Measurements from ENCODE around the gene PLIN5. TPM values are rescaled to one million over a fixed set of nuclear protein-coding genes. Genes with fewer than 3 reads are reported as not detected.

The PLIN5 gene
- total and polyA plus RNA-seq, 2 of the 8 experiments (the other 6 are each of a cell fraction or from before 2014, with no cell fraction given), result 2.0 to 2.5 TPM

- Histone ChIP-seq H2AFZ (ENCODE audit: low read length) (peak within 1 kb of the TSS; percentile 26; the same call in 1 of the 2 replicates), H2BK15ac (ENCODE audit: low read length) (peak within 1 kb of the TSS; percentile 53; the same call in 1 of the 2 replicates), H3K4me2 (ENCODE audit: insufficient read depth in 1 of 2, low read depth in 2 of 2, low read length in 2 of 2) (no peak within 1 kb of the TSS), H3K23ac (ENCODE audit: insufficient read length) (no peak within 1 kb of the TSS), H3K27ac (ENCODE audit: low read depth, low read length) (no peak within 1 kb of the TSS), H2BK20ac (ENCODE audit: low read length) (0 out of 2 replicates have a peak within 1 kb of the TSS, but pooled peaks have one; percentile 8), H2AK5ac (ENCODE audit: low read depth, low read length) (no peak within 1 kb of the TSS), H3K14ac (ENCODE audit: insufficient read length) (no peak within 1 kb of the TSS), H3K79me2 (ENCODE audit: control insufficient read depth in 1 of 2, insufficient read depth in 2 of 2, low read length in 2 of 2) (no peaks in the 10 kb centered on the region), H3K4me3 (ENCODE audit: extremely low read depth in 1 of 4, insufficient read depth in 2 of 4, low read depth in 3 of 4, low read length in 4 of 4) (no peak within 1 kb of the TSS), H4K8ac (ENCODE audit: extremely low read depth, insufficient read depth, low read length) (peak within 1 kb of the TSS; percentile 85; the same call in 1 of the 2 replicates), H4K91ac (replicated peaks; ENCODE audit: insufficient read length, low read length) (no peak within 1 kb of the TSS), H3K9me3 (ENCODE audit: insufficient read depth in 2 of 2, low read depth in 1 of 2, low read length in 1 of 2) (no peaks in the 10 kb centered on the region), H3K36me3 (ENCODE audit: control insufficient read depth in 2 of 4, insufficient read depth in 4 of 4, low read length in 3 of 4) (no peaks in the 10 kb centered on the region), H2BK5ac (ENCODE audit: low read depth, low read length) (no peak within 1 kb of the TSS), H3K56ac (replicated peaks; ENCODE audit: insufficient read length, low read depth, low read length) (no peak within 1 kb of the TSS), H3K9ac (replicated peaks in 1 of 4; ENCODE audit: extremely low read depth in 1 of 4, low read depth in 3 of 4, low read length in 3 of 4) (no peak within 1 kb of the TSS), H3K18ac (ENCODE audit: extremely low read depth, low read length) (no peak within 1 kb of the TSS; the same call in 1 of the 2 replicates), H2BK12ac (ENCODE audit: low read depth, low read length) (0 out of 2 replicates have a peak within 1 kb of the TSS, but pooled peaks have one; percentile 9), H3K27me3 (replicated peaks in 1 of 4; ENCODE audit: control insufficient read depth in 3 of 4, extremely low read depth in 1 of 4, insufficient read depth in 3 of 4, low read length in 3 of 4) (peaks cover 0 to 28% (median 20%) of the 10 kb centered on the region in 4 experiments; a peak in 5 of 7 replicates), H3K4ac (replicated peaks; ENCODE audit: insufficient read length, low read depth, low read length) (no peak within 1 kb of the TSS), H3K4me1 (replicated peaks in 1 of 4; ENCODE audit: control insufficient read depth in 3 of 4, insufficient read depth in 4 of 4, low read length in 3 of 4) (peaks cover 0 to 3% (median under 1%) of the 10 kb centered on the region in 4 experiments; a peak in 4 of 7 replicates), H3K23me2 (ENCODE audit: low read depth, low read length) (no peaks in the 10 kb centered on the region), H4K20me1 (replicated peaks in 1 of 2; ENCODE audit: control insufficient read depth in 1 of 2, insufficient read depth in 2 of 2, low read length in 2 of 2) (no peaks in the 10 kb centered on the region), H4K5ac (ENCODE audit: insufficient read length, low read depth, low read length) (no peak within 1 kb of the TSS), H3K79me1 (ENCODE audit: low read depth, low read length) (no peaks in the 10 kb centered on the region), H2BK120ac (replicated peaks; ENCODE audit: low read depth, low read length) (no peak within 1 kb of the TSS)
- TF ChIP-seq NRF1 (IDR thresholded peaks at IDR 0.05; ENCODE audit: low read depth, low read length) (no peak), USF2 (IDR thresholded peaks at IDR 0.05; ENCODE audit: low read length) (0 out of 2 replicates have a peak, but pooled peaks have one; percentile 24)
- ChIA-PET CTCF (ENCODE audit: partially characterized antibody) (interaction anchor here (0.6 to 5.8 kb wide), 5 partner anchors 8 to 125 kb away, joined by 3 to 62 read pairs (median 3); partner anchors contain the start of gene PLIN5), POLR2A (ENCODE audit: partially characterized antibody) (interaction anchor here (0.6 to 3.9 kb wide), 13 partner anchors 8 to 114 kb away, joined by 3 to 27 read pairs (median 3); partner anchors contain the start of genes LRG1 and PLIN5)
- 88% methylated on average over 18 of the region's 34 CpGs; no CpG with 5 or more reads in 1 of the 2 experiments for WGBS, 2 experiments (ENCODE audit: extremely low coverage in 1 of 2, insufficient coverage in 1 of 2, insufficient read length in 1 of 2, insufficient replicate concordance in 2 of 2, low coverage in 1 of 2, low lambda C conversion rate in 2 of 2, missing lambda C conversion rate in 1 of 2)
- FAIRE-seq (no peak), DNase-seq (ENCODE audit: low read depth in 1 of 2, low spot score in 2 of 2) (peak in 1 of 2 experiments; percentile 54)
Observed at GRCh38 chr19:4518345-4519171, 16.5 kb downstream of the PLIN5 start, which contains the start of gene PLIN4. Gene PLIN4 (minus strand): TSS chr19:4518486. CDS start chr19:4518272, 214 bp downstream.
